Measurements from ENCODE around the gene SGMS1. TPM values are rescaled to one million over a fixed set of nuclear protein-coding genes. Genes with fewer than 3 reads are reported as not detected.

Gene SGMS1
- total and polyA plus RNA-seq, 2 donors (not counting 3 experiments of a cell fraction or from before 2014, with no cell fraction given) = 9.7 to 23.7 TPM

GRCh38 chr10:50627896-50628295 is 4.1 kb upstream of the SGMS1 start:
- peaks cover 7% of the 10 kb centered on the region for H3K4me1 ChIP-seq (ENCODE audit: control insufficient read depth, extremely low read depth, insufficient read depth, low read length)
- no peak overlapping the region for H3K4me3 ChIP-seq (replicated peaks in 1 of 3; ENCODE audit: insufficient read depth in 1 of 3, low read depth in 1 of 3, low read length in 3 of 3)
- DNase-seq (ENCODE audit: low read depth, low spot score) = no peak
- peaks cover 0 to 1% of the 10 kb centered on the region in 2 experiments for H3K27me3 ChIP-seq (ENCODE audit: control insufficient read depth in 2 of 2, insufficient read depth in 2 of 2, low read length in 2 of 2)
- no peak overlapping the region for H2AFZ ChIP-seq (ENCODE audit: low read depth, low read length)
- CTCF ChIA-PET = interaction anchor here (1.0 to 1.8 kb wide), 3 partner anchors 9 to 260 kb away, joined by 3 to 5 read pairs (median 5); no protein-coding TSS in a partner anchor
- dilution Hi-C loops (cut with MboI; ENCODE audit: extremely low pct_ligation_motif_present, low sequenced_read_pairs) (no loop called here), intact Hi-C loops (cut with micrococcal nuclease) (no loop called here)
- POLR2A ChIA-PET = no interaction called here
- H3K36me3 ChIP-seq (ENCODE audit: control insufficient read depth in 2 of 2, extremely low read depth in 1 of 2, insufficient read depth in 2 of 2, low read length in 2 of 2) = no peaks in the 10 kb centered on the region
- no peak for FAIRE-seq
- H3K9me3 ChIP-seq (replicated peaks; ENCODE audit: control insufficient read depth, insufficient read depth, low read length) = no peaks in the 10 kb centered on the region
- H3K9me1 ChIP-seq (replicated peaks; ENCODE audit: control insufficient read depth, extremely low read depth, insufficient read depth, low read length) = no peaks in the 10 kb centered on the region
- no peak overlapping the region for H3K27ac ChIP-seq (ENCODE audit: insufficient read depth, low read depth, low read length)
- no peaks in the 10 kb centered on the region for H4K20me1 ChIP-seq (replicated peaks; ENCODE audit: control insufficient read depth, extremely low read depth, insufficient read depth, low read length)
- H3K9ac ChIP-seq (replicated peaks; ENCODE audit: extremely low read depth, insufficient read depth, low read length) = no peak overlapping the region
- H3K4me2 ChIP-seq (ENCODE audit: insufficient read depth, low read length) = no peak overlapping the region
- no peaks in the 10 kb centered on the region for H3K79me2 ChIP-seq (ENCODE audit: control insufficient read depth, insufficient read depth, low read length)
- TF ChIP-seq POLR2AphosphoS5 (IDR thresholded peaks at IDR 0.05; ENCODE audit: insufficient read depth, low read depth, low read length) (no peak), JUN (IDR thresholded peaks at IDR 0.05; ENCODE audit: borderline replicate concordance, insufficient read depth, insufficient read length, low read depth) (no peak), GATA2 (IDR thresholded peaks at IDR 0.05; ENCODE audit: insufficient read depth, insufficient read length, low read depth, low read length) (no peak), MAX (IDR thresholded peaks at IDR 0.05; ENCODE audit: insufficient read depth, insufficient read length) (no peak), CTCF (IDR thresholded peaks at IDR 0.05; ENCODE audit: extremely low read depth in 1 of 2, insufficient read depth in 1 of 2, low read depth in 1 of 2, low read length in 2 of 2) (no peak), POLR2A (IDR thresholded peaks at IDR 0.05; ENCODE audit: low read depth, low read length) (no peak), EZH2 (IDR thresholded peaks at IDR 0.05; ENCODE audit: borderline replicate concordance, low read depth, low read length, severe bottlenecking) (no peak), MYC (IDR thresholded peaks at IDR 0.05; ENCODE audit: low read depth, low read length) (no peak), FOS (IDR thresholded peaks at IDR 0.05; ENCODE audit: borderline replicate concordance, insufficient read depth, low read length) (no peak)
- BruUV-seq (replicated peaks) = no TSS peak

Measured in endothelial cell of umbilical vein (primary cell).